Lower leg skin (tissue), 4 donors: ENCODE results near the gene CBFA2T3. TPM values are rescaled to one million over a fixed set of nuclear protein-coding genes. Genes with fewer than 3 reads are reported as not detected.

Source experiments
- DNase-seq, 2 donors: peaks; one replicate each; pipeline ENCODE4 v3.0.0-alpha.2; 2019; ENCODE audit warnings: low spot score in 2 of 2
- H3K4me3 ChIP-seq: fragments of 200-600 bp; sonication (generic); 2 replicates; pipeline ENCODE4 v1.5.1; 2017; ENCODE audit warnings: mild to moderate bottlenecking, low read depth; ENCODE audit not compliant: poor library complexity, severe bottlenecking
- CTCF ChIP-seq, 3 donors: fragments of 450-650 bp; IDR thresholded peaks; one replicate each; pipeline ENCODE4 v1.5.1; 2016; ENCODE audit warnings: antibody characterized with exemption in 3 of 3, mild to moderate bottlenecking in 3 of 3, moderate library complexity in 2 of 3
- POLR2A ChIP-seq, 2 donors: fragments of 450-650 bp; IDR thresholded peaks; one replicate each; pipeline ENCODE4 v1.6.1; 2016 to 2017; ENCODE audit warnings: antibody characterized with exemption in 2 of 2, mild to moderate bottlenecking in 1 of 2, moderate library complexity in 1 of 2
- WGBS, 2 donors: methylation state at CpG; one replicate each; pipeline ENCODE4 v1.1.5; 2018; 5-methylcytosine and 5-hydroxymethylcytosine counted together
- intact Hi-C: fragments of 100-400 bp; cut with DNase I; formaldehyde crosslinking; loops from one replicate; pipeline ENCODE4 v1.15.0; 2023; ENCODE audit warnings: low total_unique reads
- total RNA-seq, 4 donors: library from RNA; depleted of rRNA; stranded (reverse); fragments of >200 nt; gene quantifications; one replicate each; pipeline ENCODE4 v1.1.0, GENCODE V29; 2016

The CBFA2T3 gene
- total RNA-seq, 4 donors from 2014 or later = 0.93 to 4.4 (median 2.9) TPM

GRCh38 chr16:88966986-88967829 lies 9.8 kb downstream of the CBFA2T3 start:
- intact Hi-C loops = no loop called here
- TF ChIP-seq CTCF (IDR thresholded peaks at IDR 0.05) (no peak), POLR2A (IDR thresholded peaks at IDR 0.05) (no peak)
- DNase-seq = no peak
- no peak overlapping the region for H3K4me3 ChIP-seq
- 67 to 69% methylated on average over 38 to 43 of the region's 47 CpGs for WGBS, 2 donors

- TF ChIP-seq POLR2A (IDR thresholded peaks at IDR 0.05) = no peak
- TF ChIP-seq CTCF (IDR thresholded peaks at IDR 0.05) = no peak
- intact Hi-C loops = no loop called here
- DNase-seq = no peak
- WGBS, 2 donors = 82% methylated on average over 13 to 19 of the region's 19 CpGs
- no peak overlapping the region for H3K4me3 ChIP-seq
These were observed 11.1 kb downstream of the CBFA2T3 start for GRCh38 chr16:88965826-88966480.

GRCh38 chr16:88965411-88965810 lies 11.6 kb downstream of the CBFA2T3 start:
- 65 to 71% methylated on average over 6 to 8 of the region's 8 CpGs for WGBS, 2 donors
- intact Hi-C loops = no loop called here
- no peak overlapping the region for H3K4me3 ChIP-seq
- DNase-seq = no peak
- TF ChIP-seq CTCF (IDR thresholded peaks at IDR 0.05) (no peak), POLR2A (IDR thresholded peaks at IDR 0.05) (no peak)

GRCh38 chr16:88964636-88965035 lies 12.4 kb downstream of the CBFA2T3 start:
- intact Hi-C loops = no loop called here
- H3K4me3 ChIP-seq = no peak overlapping the region
- TF ChIP-seq POLR2A (IDR thresholded peaks at IDR 0.05) (no peak), CTCF (IDR thresholded peaks at IDR 0.05) (peak in 1 of 3 donors; percentile 32)
- DNase-seq = no peak

GRCh38 chr16:88963583-88963982 lies 13.4 kb downstream of the CBFA2T3 start:
- TF ChIP-seq CTCF (IDR thresholded peaks at IDR 0.05) (no peak), POLR2A (IDR thresholded peaks at IDR 0.05) (no peak)
- no peak overlapping the region for H3K4me3 ChIP-seq
- no peak for DNase-seq
- WGBS, 2 donors = 59 to 74% methylated on average over 20 of the region's 20 CpGs
- intact Hi-C loops = no loop called here
